WTC11 (cell line): Measurements from ENCODE around the gene C19orf47. TPM values are rescaled to one million over a fixed set of nuclear protein-coding genes. Genes with fewer than 3 reads are reported as not detected.
A peak's percentile ranks its signal among the peaks of the same experiment; 100 is the strongest.

Experiments used
- ATAC-seq: fragments of 200-7000 bp; cut with Tn5 transposase; 2 replicates; pipeline ENCODE4 v1.10.0; 2021; ENCODE audit warnings: mild to moderate bottlenecking, moderate library complexity
- CTCF ChIA-PET: fragments of 300-600 bp; sonication (Branson Sonifier 250); formaldehyde crosslinking; loops from one replicate; lab custom pipeline; 2021; ENCODE audit warnings: antibody characterized with exemption; lab: Charles Lee
- POLR2A ChIA-PET: fragments of 350-600 bp; sonication (Branson Sonifier 250); formaldehyde crosslinking; loops from one replicate; lab custom pipeline; 2021; ENCODE audit warnings: antibody characterized with exemption; lab: Charles Lee
- DNase-seq: peaks from one replicate; pipeline ENCODE4 v3.0.0; 2021; ENCODE audit warnings: low spot score
- H3K27ac Mint-ChIP-seq: 2 replicates; pipeline ENCODE4 v1.8.0; 2021; ENCODE audit warnings: mixed read lengths
- H3K27me3 Mint-ChIP-seq: 2 replicates; pipeline ENCODE4 v1.8.0; 2021; ENCODE audit warnings: low read depth, mild to moderate bottlenecking, moderate library complexity, mixed read lengths
- H3K36me3 Mint-ChIP-seq: 2 replicates; pipeline ENCODE4 v1.8.0; 2021; ENCODE audit warnings: mixed read lengths
- H3K4me1 Mint-ChIP-seq: 2 replicates; pipeline ENCODE4 v1.8.0; 2022; ENCODE audit warnings: mixed read lengths
- H3K4me3 Mint-ChIP-seq: 2 replicates; pipeline ENCODE4 v1.8.0; 2021; ENCODE audit warnings: mild to moderate bottlenecking, moderate library complexity, mixed read lengths
- H3K9me3 Mint-ChIP-seq: 2 replicates; pipeline ENCODE4 v1.8.0; 2021; ENCODE audit warnings: mixed read lengths
- AR ChIP-seq: fragments of 250-450 bp; sonication (Bioruptor Pico); IDR thresholded peaks from 2 replicates; pipeline ENCODE4 v1.9.0; 2021; ENCODE audit warnings: mild to moderate bottlenecking
- ARID4B ChIP-seq: sonication (generic); formaldehyde crosslinking; IDR thresholded peaks from 2 replicates; pipeline ENCODE4 v1.8.0; 2023; ENCODE audit warnings: missing genetic modification reagents, mild to moderate bottlenecking, borderline replicate concordance
- ATF6 ChIP-seq: sonication (generic); formaldehyde crosslinking; IDR thresholded peaks from 2 replicates; pipeline ENCODE4 v1.8.1; 2023; ENCODE audit warnings: mild to moderate bottlenecking, missing genetic modification reagents
- CBFB ChIP-seq: sonication (generic); formaldehyde crosslinking; IDR thresholded peaks from 2 replicates; pipeline ENCODE4 v1.8.1; 2022; ENCODE audit warnings: mild to moderate bottlenecking, low read depth, missing genetic modification reagents
- CDX4 ChIP-seq: fragments of 250-450 bp; sonication (Bioruptor Pico); IDR thresholded peaks from 2 replicates; pipeline ENCODE4 v1.9.0; 2021; ENCODE audit warnings: moderate library complexity, mild to moderate bottlenecking, inconsistent platforms, borderline replicate concordance
- FOXP1 ChIP-seq: sonication (generic); formaldehyde crosslinking; IDR thresholded peaks from 2 replicates; pipeline ENCODE4 v1.8.0; 2022; ENCODE audit warnings: missing genetic modification reagents, mild to moderate bottlenecking, moderate library complexity, borderline replicate concordance
- GTF2I ChIP-seq: fragments of 250-450 bp; sonication (Bioruptor Pico); conservative IDR thresholded peaks from 2 replicates; pipeline ENCODE4 v1.4.0; 2021; ENCODE audit warnings: mild to moderate bottlenecking
- HMGA2 ChIP-seq: fragments of 250-450 bp; sonication (Bioruptor Pico); IDR thresholded peaks from 2 replicates; pipeline ENCODE4 v1.4.0; 2021; ENCODE audit warnings: mild to moderate bottlenecking, moderate library complexity
- NFYB ChIP-seq: sonication (generic); formaldehyde crosslinking; conservative IDR thresholded peaks from 2 replicates; pipeline ENCODE4 v1.8.0; 2022; ENCODE audit warnings: low read depth, missing genetic modification reagents
- SP1 ChIP-seq: sonication (generic); formaldehyde crosslinking; conservative IDR thresholded peaks from 2 replicates; pipeline ENCODE4 v1.8.1; 2022; ENCODE audit warnings: missing genetic modification reagents
- TEAD1 ChIP-seq: sonication (generic); formaldehyde crosslinking; IDR thresholded peaks from 2 replicates; pipeline ENCODE4 v1.8.0; 2022; ENCODE audit warnings: mild to moderate bottlenecking, missing genetic modification reagents
- ZNF281 ChIP-seq: sonication (generic); formaldehyde crosslinking; IDR thresholded peaks from 2 replicates; pipeline ENCODE4 v1.8.0; 2023; ENCODE audit warnings: mild to moderate bottlenecking, missing genetic modification reagents
- ZNF423 ChIP-seq: fragments of 250-450 bp; sonication (Bioruptor Pico); IDR thresholded peaks from 2 replicates; pipeline ENCODE4 v2.1.2; 2022; ENCODE audit warnings: mild to moderate bottlenecking, moderate library complexity
- total RNA-seq: library from RNA; stranded (reverse); gene quantifications from 3 replicates; pipeline ENCODE4 v1.2.3, GENCODE V29; 2021

Gene C19orf47
- total RNA-seq, 1 experiment from 2014 or later, result 15.6 TPM

GRCh38 chr19:40337107-40337506 lies 11.1 kb downstream of the C19orf47 start:
- TF ChIP-seq FOXP1 (CRISPR knock-in tag) (no peak), CBFB (CRISPR knock-in tag) (no peak), ZNF281 (CRISPR knock-in tag) (no peak), HMGA2 (CRISPR knock-in tag) (0 out of 2 replicates have a peak, but pooled peaks have one; percentile 21)
- CTCF ChIA-PET, result interaction anchor here (1.4 kb wide), 1 partner anchor 32 kb away, joined by 4 read pairs; no protein-coding TSS in a partner anchor
- ATAC-seq (no peak), DNase-seq (no peak)
- POLR2A ChIA-PET, result no interaction called here
- no peaks in the 10 kb centered on the region for H3K9me3 Mint-ChIP-seq
- no peaks in the 10 kb centered on the region for H3K4me1 Mint-ChIP-seq
- H3K4me3 Mint-ChIP-seq, result no peak overlapping the region
- peaks cover 22% of the 10 kb centered on the region for H3K36me3 Mint-ChIP-seq
- no peak overlapping the region for H3K27ac Mint-ChIP-seq
- H3K27me3 Mint-ChIP-seq, result no peaks in the 10 kb centered on the region

- ChIA-PET POLR2A (no interaction called here), CTCF (no interaction called here)
- ATAC-seq, result no peak
- Mint-ChIP-seq H3K36me3 (peaks cover 24% of the 10 kb centered on the region), H3K27me3 (no peaks in the 10 kb centered on the region), H3K27ac (no peak overlapping the region)
- TF ChIP-seq SP1 (CRISPR knock-in tag), result no peak
- TF ChIP-seq TEAD1 (CRISPR knock-in tag), result no peak
- no peak for TF ChIP-seq ZNF423 (CRISPR knock-in tag)
- no peak for TF ChIP-seq FOXP1 (CRISPR knock-in tag)
- TF ChIP-seq AR (CRISPR knock-in tag), result no peak
- TF ChIP-seq HMGA2 (CRISPR knock-in tag), result no peak
- no peak for TF ChIP-seq CDX4 (CRISPR knock-in tag)
- no peak for TF ChIP-seq ARID4B (CRISPR knock-in tag)
- TF ChIP-seq ATF6 (CRISPR knock-in tag), result no peak
- TF ChIP-seq GTF2I, result no peak
- no peak for TF ChIP-seq NFYB (CRISPR knock-in tag)
- TF ChIP-seq, all 79 proteins: peak for 0
- DNase-seq, result no peak
- Mint-ChIP-seq H3K9me3 (no peaks in the 10 kb centered on the region), H3K4me3 (no peak overlapping the region), H3K4me1 (no peaks in the 10 kb centered on the region)
Measured at GRCh38 chr19:40336601-40336900, 11.6 kb downstream of the C19orf47 start.
